Mucosa of stomach (tissue), 1 donor: Measurements from ENCODE around the gene HERC5.
A peak's percentile ranks its signal among the peaks of the same experiment; 100 is the strongest.

Source experiments
- H3K27me3 ChIP-seq: one replicate; pipeline ENCODE4 v1.7.0; 2013; ENCODE audit warnings: mild to moderate bottlenecking, low read length; ENCODE audit not compliant: control insufficient read depth, insufficient read depth
- H3K36me3 ChIP-seq: one replicate; pipeline ENCODE4 v1.7.0; 2013; ENCODE audit warnings: low read length; ENCODE audit not compliant: control insufficient read depth, insufficient read depth
- H3K4me1 ChIP-seq: one replicate; pipeline ENCODE4 v1.7.0; 2013; ENCODE audit warnings: mild to moderate bottlenecking, low read length; ENCODE audit not compliant: control insufficient read depth, insufficient read depth
- H3K4me3 ChIP-seq: one replicate; pipeline ENCODE4 v1.7.0; 2013; ENCODE audit warnings: low read length
- H3K9ac ChIP-seq: one replicate; pipeline ENCODE4 v1.7.0; 2013; ENCODE audit warnings: mild to moderate bottlenecking, low read length, moderate library complexity
- H3K9me3 ChIP-seq: one replicate; pipeline ENCODE4 v1.7.0; 2013; ENCODE audit warnings: mild to moderate bottlenecking, low read length, moderate library complexity; ENCODE audit not compliant: control insufficient read depth
- donor health status: Pancreatic carcinoma.

The HERC5 gene

DNA sequence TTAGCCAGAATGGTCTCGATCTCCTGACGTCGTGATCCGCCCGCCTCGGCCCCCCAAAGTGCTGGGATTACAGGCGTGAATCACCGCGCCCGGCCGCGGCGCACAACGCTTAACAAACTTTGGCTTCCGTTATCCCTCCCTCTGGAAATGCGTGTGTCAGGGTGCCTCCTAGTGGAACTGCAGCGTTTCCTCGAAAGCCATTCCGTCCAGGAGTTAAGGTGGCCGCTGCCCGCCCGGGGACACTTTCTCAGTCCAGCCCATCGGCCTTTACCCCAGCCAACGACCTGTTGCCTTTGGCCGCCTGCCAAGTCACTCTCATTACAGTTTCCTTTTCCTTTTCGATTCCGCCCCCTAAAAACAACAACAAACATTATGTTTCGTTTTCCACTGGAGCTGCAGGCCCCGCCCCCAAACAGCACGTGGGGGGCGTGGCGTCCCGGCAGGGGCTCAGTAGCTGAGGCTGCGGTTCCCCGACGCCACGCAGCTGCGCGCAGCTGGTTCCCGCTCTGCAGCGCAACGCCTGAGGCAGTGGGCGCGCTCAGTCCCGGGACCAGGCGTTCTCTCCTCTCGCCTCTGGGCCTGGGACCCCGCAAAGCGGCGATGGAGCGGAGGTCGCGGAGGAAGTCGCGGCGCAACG lies at the start of gene HERC5:
HERC5 (plus strand) TSS at position 450 of the 637 bp plus-strand sequence; CDS start at position 601, 151 bp downstream.
- Histone ChIP-seq H3K36me3 (no peaks in the 10 kb centered on the region), H3K9me3 (no peaks in the 10 kb centered on the region), H3K27me3 (peaks cover 18% of the 10 kb centered on the region), H3K9ac (peak within 1 kb of the TSS; percentile 43), H3K4me1 (no peaks in the 10 kb centered on the region), H3K4me3 (peak within 1 kb of the TSS; percentile 71)

GRCh38 chr4:88409206-88409605 lies 47.7 kb upstream of the HERC5 start:
- Histone ChIP-seq H3K9me3 (no peaks in the 10 kb centered on the region), H3K4me3 (no peak overlapping the region), H3K4me1 (peaks cover 6% of the 10 kb centered on the region), H3K27me3 (no peaks in the 10 kb centered on the region), H3K36me3 (no peaks in the 10 kb centered on the region), H3K9ac (no peak overlapping the region)

GRCh38 chr4:88409789-88410188 lies 47.1 kb upstream of the HERC5 start:
- Histone ChIP-seq H3K36me3 (no peaks in the 10 kb centered on the region), H3K9me3 (no peaks in the 10 kb centered on the region), H3K9ac (no peak overlapping the region), H3K27me3 (no peaks in the 10 kb centered on the region), H3K4me3 (no peak overlapping the region), H3K4me1 (peaks cover 6% of the 10 kb centered on the region)

GRCh38 chr4:88411491-88412096 lies 45.3 kb upstream of the HERC5 start:
- Histone ChIP-seq H3K4me1 (peaks cover 11% of the 10 kb centered on the region), H3K9ac (no peak overlapping the region), H3K27me3 (no peaks in the 10 kb centered on the region), H3K4me3 (no peak overlapping the region), H3K36me3 (no peaks in the 10 kb centered on the region), H3K9me3 (no peaks in the 10 kb centered on the region)

- Histone ChIP-seq H3K4me1 (peaks cover 11% of the 10 kb centered on the region), H3K9ac (no peak overlapping the region), H3K9me3 (no peaks in the 10 kb centered on the region), H3K27me3 (no peaks in the 10 kb centered on the region), H3K36me3 (no peaks in the 10 kb centered on the region), H3K4me3 (no peak overlapping the region)
Measured at GRCh38 chr4:88413801-88414200, 43.1 kb upstream of the HERC5 start.

DNA sequence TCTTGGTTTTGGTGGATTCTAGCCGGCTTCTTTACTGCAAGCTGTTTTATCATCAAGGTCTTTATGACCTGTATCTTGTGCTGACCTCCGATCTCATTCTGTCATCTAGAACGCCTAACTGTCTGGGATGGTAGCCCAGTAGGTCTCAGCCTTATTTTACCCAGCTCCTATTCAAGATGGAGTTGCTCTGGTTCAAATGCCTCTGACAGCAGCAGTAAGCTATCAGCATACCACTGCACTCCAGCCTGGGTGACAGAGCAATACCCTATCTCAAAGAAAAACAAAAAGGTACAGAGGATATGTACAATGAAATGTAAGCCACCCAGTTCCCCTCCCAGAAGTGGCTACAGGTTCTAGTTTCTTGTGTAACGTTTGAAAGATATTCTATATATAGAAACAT lies 42.2 kb upstream of the HERC5 start:
- Histone ChIP-seq H3K27me3 (no peaks in the 10 kb centered on the region), H3K9ac (no peak overlapping the region), H3K36me3 (no peaks in the 10 kb centered on the region), H3K4me1 (peaks cover 11% of the 10 kb centered on the region), H3K9me3 (no peaks in the 10 kb centered on the region), H3K4me3 (no peak overlapping the region)

GRCh38 chr4:88415982-88416381 lies 40.9 kb upstream of the HERC5 start:
- no peaks in the 10 kb centered on the region for H3K27me3 ChIP-seq
- H3K4me3 ChIP-seq, result no peak overlapping the region
- no peak overlapping the region for H3K9ac ChIP-seq
- peaks cover 11% of the 10 kb centered on the region for H3K4me1 ChIP-seq
- H3K36me3 ChIP-seq, result no peaks in the 10 kb centered on the region
- no peaks in the 10 kb centered on the region for H3K9me3 ChIP-seq

DNA sequence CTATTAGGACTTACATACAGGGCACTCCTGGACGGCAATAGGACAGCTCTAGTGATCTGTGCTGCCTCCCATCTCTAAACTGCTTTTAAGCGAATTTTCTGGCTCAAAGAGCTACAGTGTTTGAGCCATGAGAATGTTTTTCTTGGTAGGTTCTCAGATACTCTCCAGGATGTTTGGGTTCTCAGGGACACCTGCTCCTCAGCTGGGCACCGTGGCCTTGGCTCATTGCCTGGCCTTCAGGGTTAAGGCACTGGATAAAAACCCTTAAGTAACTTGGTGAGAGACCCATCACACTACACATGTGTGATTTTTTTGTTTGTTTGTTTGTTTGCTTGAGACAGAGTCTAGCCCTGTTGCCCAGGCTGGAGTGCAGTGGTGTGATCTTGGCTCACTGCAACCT lies 38.5 kb upstream of the HERC5 start:
- Histone ChIP-seq H3K36me3 (no peaks in the 10 kb centered on the region), H3K4me3 (no peak overlapping the region), H3K27me3 (no peaks in the 10 kb centered on the region), H3K4me1 (peaks cover 5% of the 10 kb centered on the region), H3K9ac (no peak overlapping the region), H3K9me3 (no peaks in the 10 kb centered on the region)

DNA sequence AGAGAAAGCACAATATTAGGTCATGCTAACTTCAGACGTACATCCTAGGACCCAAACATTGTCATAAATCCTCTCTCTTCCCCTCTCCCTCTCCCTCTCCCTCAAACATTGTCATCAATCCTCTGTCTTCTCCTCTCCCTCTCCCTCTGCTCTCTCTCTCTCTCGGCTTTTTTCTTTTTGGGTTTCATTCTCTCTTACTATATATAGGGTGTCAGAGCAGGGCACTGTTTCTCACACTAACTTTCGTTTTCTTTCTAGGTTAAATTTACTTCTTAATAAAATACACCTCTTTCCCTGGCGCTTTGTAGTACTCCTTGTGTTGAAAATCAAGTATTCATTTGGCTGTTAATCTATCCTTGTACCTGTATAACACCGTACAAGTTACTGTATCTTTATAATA lies 37.0 kb upstream of the HERC5 start:
- H3K9ac ChIP-seq, result no peak overlapping the region
- H3K27me3 ChIP-seq, result no peaks in the 10 kb centered on the region
- peaks cover 5% of the 10 kb centered on the region for H3K4me1 ChIP-seq
- no peaks in the 10 kb centered on the region for H3K9me3 ChIP-seq
- no peak overlapping the region for H3K4me3 ChIP-seq
- no peaks in the 10 kb centered on the region for H3K36me3 ChIP-seq

DNA sequence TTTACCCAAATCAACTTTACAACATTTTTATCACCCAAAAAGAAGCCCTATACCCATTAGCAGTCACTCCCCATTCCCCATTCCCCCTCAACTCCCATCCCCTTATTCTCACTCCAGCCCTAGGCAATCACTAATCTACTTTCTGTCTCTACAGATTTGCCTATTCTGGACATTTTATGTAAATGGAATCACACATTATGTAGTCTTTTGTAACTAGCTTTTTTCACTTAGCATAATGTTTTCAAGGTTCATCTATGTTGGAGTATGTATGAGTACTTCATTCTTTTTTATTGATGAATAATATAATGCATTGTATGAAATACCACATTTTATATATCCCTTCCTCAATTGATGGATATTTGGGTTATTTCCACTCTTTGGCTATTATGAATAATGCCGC lies 36.1 kb upstream of the HERC5 start:
- H3K27me3 ChIP-seq, result no peaks in the 10 kb centered on the region
- H3K9ac ChIP-seq, result no peak overlapping the region
- H3K4me1 ChIP-seq, result peaks cover 1% of the 10 kb centered on the region
- no peaks in the 10 kb centered on the region for H3K9me3 ChIP-seq
- no peak overlapping the region for H3K4me3 ChIP-seq
- H3K36me3 ChIP-seq, result no peaks in the 10 kb centered on the region

- Histone ChIP-seq H3K9ac (no peak overlapping the region), H3K27me3 (no peaks in the 10 kb centered on the region)
Measured at GRCh38 chr4:88422403-88422802, 34.5 kb upstream of the HERC5 start.

DNA sequence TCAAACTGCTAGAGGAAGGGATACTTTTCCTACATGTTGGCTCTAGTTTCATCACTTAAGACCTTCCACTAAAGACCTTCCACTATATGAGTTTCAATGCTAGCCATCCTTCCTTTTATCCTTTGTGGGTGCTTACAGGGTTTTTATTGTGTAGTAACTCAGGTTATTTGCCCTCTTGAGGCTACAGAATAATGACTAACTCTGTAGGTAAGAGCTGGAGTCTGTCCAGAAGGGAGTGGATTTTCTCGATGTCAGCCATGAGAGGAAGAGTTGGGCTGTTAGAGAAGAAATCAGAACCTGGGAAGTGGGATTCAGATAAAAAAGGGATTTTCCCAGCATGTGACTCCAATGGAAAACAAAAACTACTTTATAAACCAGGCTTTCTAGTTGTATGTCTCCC lies 27.5 kb upstream of the HERC5 start:
- no peak overlapping the region for H3K9ac ChIP-seq
- H3K4me3 ChIP-seq, result no peak overlapping the region
- no peaks in the 10 kb centered on the region for H3K27me3 ChIP-seq
- H3K36me3 ChIP-seq, result no peaks in the 10 kb centered on the region
- no peaks in the 10 kb centered on the region for H3K9me3 ChIP-seq
- H3K4me1 ChIP-seq, result peaks cover 11% of the 10 kb centered on the region

More at GRCh38 chr4:88422403-88422802, 34.5 kb upstream of the HERC5 start:
- no peak overlapping the region for H3K4me3 ChIP-seq
- H3K9me3 ChIP-seq, result no peaks in the 10 kb centered on the region
- no peaks in the 10 kb centered on the region for H3K4me1 ChIP-seq
- H3K36me3 ChIP-seq, result no peaks in the 10 kb centered on the region
